B cell (primary cell): Measurements from ENCODE around the gene LHPP.

Experiments
- CTCF ChIP-seq: fragments of 200-600 bp; IDR thresholded peaks from one replicate; pipeline ENCODE4 v1.8.0; 2022; ENCODE audit warnings: antibody characterized with exemption, mild to moderate bottlenecking
- EZH2 ChIP-seq: IDR thresholded peaks from 2 replicates; pipeline ENCODE4 v1.6.1; 2012; ENCODE audit warnings: borderline replicate concordance, low read depth, mild to moderate bottlenecking, moderate library complexity, low read length; ENCODE audit not compliant: insufficient read depth, poor library complexity, severe bottlenecking

DNA sequence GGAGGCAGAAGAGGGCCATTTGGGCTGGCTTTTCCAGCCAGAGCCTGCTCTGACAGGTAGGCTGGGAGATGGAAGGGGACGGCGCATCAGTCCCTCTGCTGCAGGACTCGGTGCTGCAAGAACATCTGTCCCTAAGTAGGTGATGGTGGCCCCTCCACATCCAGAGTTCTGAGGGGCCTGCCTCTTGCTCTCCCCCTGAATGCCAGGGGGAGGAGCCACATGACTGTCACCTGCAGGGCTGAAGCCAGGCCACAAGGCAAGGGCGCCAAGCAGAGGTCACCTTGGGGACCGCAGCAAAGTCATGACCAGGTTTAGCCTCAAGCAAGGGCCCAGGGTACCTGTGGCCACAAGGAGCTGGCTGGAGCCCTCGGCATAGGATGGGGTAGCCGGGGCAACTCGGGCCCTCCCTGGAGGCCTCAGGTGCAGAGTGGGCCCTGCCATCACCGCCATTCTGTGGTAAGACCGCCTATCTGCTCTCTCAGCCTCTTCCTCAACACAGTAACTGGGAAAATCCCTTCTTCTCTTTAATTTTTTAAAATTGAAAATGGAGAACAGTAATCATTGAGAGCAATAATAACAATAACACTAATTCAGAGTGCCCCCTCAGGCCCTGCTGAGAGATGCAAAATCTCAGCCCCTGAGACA, 183.3 kb downstream of the LHPP start:
- no peak for TF ChIP-seq CTCF
- TF ChIP-seq EZH2, result no peak
